ENCODE data around the gene ADAM15.

The ADAM15 gene

GRCh38 chr1:155076371-155076770 lies 25.3 kb downstream of the ADAM15 start:
- DNase-seq: peak; percentile 72

DNA sequence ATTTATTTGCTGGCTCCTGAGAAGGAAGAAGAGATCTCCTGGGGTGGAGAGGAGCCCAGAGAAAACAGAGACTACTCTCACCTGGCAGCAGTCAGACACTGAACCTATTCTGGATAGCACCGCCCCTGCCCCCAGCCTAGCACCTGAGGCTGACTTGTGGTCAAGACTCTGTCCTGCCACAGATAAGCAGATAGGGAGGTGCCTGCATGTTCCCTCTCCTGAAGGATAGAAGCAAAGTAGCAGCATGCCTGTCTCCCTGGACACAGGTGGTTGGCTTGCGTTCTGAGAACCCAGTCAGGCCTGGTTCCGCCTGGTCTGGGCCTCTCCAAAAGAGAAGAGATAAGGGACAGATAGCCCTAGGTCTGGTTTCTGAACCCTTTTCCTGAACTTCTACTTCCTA lies 26.2 kb downstream of the ADAM15 start:
- no peak for DNase-seq

GRCh38 chr1:155077758-155078445 lies 26.8 kb downstream of the ADAM15 start:
- no peak for DNase-seq

DNA sequence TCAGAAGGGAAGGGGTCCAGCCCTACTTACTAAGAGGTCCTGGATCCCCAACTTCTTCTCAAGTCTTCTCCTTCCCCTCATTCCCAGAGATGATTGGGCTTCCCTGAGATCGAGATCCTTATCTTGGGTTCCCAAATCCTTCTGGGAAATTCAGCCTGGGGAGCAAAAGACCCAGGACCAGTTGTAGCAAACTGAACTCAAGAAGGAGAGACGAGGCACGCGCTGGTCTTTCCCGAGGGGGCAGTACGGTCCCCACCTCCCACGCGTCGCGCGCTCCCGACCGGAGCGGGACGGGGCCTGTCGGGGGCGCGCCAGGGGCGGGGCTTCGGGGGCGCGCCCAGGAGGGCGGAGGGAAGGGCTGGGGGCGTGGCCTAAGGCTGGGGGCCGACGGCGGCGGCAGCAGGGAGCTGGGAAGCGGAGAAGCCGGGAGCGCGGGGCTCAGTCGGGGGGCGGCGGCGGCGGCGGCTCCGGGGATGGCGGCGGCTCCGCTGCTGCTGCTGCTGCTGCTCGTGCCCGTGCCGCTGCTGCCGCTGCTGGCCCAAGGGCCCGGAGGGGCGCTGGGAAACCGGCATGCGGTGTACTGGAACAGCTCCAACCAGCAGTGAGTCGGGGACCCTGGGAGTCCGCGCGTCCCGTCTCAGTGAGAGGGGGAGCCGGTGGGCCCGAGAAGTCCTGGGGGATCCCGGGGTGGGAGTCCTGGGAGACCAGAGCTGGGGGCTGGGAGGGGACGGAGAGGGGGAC lies 27.5 kb downstream of the ADAM15 start, which contains the start of gene EFNA3:
Gene EFNA3 (plus strand): TSS at position 369 of the 741 bp plus-strand sequence. CDS start 105 bp downstream, at position 474.
- DNase-seq: peak; percentile 67

DNA sequence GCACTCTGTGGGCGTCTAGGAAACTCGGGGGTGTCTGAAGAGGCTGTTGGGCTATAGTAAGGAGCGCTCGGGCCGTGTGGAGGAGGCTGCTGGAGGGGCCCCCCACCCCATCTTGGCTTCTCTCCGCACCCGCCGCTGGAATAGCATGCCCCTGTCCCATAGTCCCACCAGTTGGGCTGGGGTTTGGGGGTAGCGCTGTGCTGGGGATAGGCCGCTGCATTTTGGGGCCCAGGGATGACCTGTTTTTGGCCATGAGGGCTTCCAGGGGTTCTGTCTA lies 28.0 kb downstream of the ADAM15 start:
- no peak for DNase-seq

GRCh38 chr1:155079487-155080311 lies 28.6 kb downstream of the ADAM15 start:
- DNase-seq: no peak

GRCh38 chr1:155080312-155081228 lies 29.5 kb downstream of the ADAM15 start:
- peak; percentile 85 for DNase-seq

DNA sequence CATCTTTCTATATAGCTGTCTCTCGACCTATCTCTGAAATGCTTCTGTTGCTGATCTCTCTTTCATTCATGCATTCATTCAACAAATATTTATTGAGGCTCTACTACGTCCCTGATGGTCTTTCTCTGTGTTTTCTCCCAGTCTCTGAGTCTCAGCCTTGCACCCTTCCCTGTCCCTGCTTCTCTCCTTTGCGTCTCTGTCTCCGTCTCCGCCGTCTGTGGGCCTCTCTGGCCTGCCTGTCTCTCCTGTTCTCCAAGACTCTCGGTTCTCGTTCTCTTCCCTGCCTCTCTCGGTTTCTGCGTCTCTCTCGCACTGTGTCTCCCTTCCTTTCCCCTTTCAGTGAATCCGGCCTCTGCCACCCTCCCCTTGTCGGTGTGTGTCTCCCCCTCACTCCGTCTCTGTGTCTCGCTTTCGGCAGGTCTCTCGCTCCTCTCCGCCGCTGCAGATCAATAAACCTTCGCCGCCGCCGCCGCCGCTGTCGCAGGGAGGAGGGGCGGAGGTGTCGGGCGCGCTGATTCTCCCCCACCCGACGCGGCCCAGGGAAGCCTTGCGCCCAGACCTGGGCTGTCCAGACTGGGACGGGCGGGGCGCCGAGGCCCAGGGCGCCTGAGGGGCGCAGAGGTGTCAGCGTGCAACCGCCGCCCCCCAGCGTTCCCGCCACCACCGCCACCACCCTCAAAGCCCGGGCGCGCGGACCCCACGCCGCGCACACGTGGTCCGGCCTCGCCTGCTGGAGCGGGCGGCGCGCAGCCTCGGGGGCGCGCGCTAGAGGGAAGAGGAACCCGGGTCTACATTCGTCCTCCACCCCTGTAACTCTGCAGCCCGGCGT lies 30.6 kb downstream of the ADAM15 start:
- DNase-seq: no peak

GRCh38 chr1:155082301-155083051 lies 31.4 kb downstream of the ADAM15 start:
- no peak for DNase-seq

- no peak for DNase-seq
These were observed 32.0 kb downstream of the ADAM15 start for GRCh38 chr1:155083052-155083541.

DNA sequence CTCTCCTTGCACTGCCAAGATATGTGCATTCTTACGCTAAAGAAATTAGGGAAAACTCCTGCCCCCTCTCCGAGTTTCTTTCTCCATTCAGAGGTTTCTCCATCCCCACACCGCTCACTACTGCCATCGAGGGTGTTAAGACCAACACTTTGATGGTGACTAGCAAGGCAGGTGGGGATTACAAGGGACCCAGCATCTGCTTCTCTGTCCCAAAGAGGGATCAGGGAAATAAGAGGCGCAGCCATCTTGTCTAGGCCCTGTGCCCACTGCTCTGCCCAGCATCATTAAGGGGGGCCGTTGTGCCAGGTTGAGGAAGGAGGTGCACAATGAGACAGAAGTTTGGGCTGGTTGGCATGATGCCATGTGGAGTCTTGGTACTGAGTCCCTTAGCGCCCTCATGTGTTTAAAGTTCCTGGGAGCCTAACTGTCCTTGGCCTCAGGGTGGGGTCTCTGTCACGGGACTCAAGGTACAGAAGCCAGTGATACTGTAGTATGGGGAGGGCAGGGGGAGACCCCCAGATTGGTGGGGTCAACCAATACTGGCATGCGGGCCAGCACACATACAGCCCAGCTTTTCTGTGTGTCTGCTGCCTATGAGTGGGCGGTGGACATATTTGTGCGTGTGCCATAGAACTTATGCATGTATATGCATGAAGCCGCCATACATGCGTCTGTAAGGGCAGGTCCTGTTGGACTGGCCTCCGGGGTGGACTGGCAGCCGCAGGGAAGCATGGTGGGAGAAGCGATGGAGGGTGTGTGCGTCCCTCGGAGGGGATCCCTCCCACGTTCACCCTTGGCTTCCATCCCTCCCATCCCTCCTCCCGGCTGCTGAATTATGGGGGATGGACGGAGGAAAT lies 33.0 kb downstream of the ADAM15 start:
- DNase-seq: peak; percentile 40

DNA sequence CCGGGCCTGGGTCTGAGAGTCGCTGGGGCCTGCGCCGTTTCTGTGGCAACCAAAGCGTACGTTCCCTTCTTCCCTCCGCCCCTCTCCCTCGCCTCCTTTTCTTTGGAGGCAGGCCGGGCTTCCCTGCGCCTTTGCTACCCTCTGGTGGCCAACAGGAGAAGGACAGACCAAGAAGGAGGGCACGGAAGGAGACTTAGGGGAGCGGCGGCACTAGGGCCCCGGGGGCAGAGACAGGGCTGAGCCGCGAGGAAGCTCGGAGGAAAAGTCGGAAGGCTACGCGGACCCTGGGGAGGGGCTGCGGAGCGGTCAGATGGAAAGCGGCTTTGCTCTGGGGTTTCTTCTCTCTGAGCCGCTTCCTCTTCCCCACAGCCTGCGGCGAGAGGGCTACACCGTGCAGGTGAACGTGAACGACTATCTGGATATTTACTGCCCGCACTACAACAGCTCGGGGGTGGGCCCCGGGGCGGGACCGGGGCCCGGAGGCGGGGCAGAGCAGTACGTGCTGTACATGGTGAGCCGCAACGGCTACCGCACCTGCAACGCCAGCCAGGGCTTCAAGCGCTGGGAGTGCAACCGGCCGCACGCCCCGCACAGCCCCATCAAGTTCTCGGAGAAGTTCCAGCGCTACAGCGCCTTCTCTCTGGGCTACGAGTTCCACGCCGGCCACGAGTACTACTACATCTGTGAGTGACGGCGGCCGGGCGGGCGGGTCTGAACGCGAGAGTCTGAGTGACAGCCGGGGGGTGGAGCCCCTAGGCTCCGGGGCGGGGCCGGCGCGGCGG lies 33.8 kb downstream of the ADAM15 start:
- peak; percentile 93 for DNase-seq

DNA sequence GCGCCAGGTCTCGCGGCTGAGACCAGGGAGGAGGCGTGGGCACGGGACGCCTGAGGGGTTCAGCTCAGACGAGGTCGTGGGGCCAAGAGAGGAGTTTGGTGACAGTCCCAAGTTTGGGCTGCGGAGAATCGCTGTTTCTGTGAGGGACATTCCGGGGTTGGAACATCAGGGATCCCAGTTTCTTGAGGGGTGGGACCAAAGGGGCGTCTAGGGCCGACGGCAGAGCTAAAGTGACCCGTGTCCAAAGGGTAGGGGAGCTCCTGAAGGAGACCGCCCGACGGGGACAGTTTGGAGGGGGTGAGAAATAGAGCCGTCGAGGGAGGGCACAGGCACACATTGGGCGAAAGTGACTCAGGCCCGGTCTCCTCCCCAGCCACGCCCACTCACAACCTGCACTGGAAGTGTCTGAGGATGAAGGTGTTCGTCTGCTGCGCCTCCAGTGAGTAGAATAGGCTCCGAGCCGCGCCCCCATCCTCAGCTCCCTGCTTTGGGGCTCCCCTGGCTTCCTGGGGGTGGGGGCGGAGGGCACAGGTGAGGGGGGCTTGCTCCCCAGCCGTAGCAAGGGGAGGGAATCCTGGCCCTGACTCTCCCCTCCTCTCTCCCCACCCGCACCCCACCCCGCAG lies 34.5 kb downstream of the ADAM15 start:
- DNase-seq: no peak

DNA sequence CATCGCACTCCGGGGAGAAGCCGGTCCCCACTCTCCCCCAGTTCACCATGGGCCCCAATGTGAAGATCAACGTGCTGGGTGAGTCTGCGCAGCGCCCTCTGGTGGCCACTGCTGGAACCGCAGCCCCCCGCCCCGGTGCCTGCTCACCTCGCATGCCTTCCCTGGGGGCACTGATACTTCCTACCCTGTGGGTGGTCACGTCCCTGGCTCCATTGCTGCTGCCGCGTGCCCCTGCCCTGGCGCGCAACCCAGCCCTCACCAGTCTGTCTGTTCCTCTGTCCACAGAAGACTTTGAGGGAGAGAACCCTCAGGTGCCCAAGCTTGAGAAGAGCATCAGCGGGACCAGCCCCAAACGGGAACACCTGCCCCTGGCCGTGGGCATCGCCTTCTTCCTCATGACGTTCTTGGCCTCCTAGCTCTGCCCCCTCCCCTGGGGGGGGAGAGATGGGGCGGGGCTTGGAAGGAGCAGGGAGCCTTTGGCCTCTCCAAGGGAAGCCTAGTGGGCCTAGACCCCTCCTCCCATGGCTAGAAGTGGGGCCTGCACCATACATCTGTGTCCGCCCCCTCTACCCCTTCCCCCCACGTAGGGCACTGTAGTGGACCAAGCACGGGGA lies 35.1 kb downstream of the ADAM15 start:
- DNase-seq: peak; percentile 51

DNA sequence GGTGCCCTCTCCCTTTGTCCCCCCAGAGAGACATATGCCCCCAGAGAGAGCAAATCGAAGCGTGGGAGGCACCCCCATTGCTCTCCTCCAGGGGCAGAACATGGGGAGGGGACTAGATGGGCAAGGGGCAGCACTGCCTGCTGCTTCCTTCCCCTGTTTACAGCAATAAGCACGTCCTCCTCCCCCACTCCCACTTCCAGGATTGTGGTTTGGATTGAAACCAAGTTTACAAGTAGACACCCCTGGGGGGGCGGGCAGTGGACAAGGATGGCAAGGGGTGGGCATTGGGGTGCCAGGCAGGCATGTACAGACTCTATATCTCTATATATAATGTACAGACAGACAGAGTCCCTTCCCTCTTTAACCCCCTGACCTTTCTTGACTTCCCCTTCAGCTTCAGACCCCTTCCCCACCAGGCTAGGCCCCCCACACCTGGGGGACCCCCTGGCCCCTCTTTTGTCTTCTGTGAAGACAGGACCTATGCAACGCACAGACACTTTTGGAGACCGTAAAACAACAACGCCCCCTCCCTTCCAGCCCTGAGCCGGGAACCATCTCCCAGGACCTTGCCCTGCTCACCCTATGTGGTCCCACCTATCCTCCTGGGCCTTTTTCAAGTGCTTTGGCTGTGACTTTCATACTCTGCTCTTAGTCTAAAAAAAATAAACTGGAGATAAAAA lies 35.9 kb downstream of the ADAM15 start:
- no peak for DNase-seq

DNA sequence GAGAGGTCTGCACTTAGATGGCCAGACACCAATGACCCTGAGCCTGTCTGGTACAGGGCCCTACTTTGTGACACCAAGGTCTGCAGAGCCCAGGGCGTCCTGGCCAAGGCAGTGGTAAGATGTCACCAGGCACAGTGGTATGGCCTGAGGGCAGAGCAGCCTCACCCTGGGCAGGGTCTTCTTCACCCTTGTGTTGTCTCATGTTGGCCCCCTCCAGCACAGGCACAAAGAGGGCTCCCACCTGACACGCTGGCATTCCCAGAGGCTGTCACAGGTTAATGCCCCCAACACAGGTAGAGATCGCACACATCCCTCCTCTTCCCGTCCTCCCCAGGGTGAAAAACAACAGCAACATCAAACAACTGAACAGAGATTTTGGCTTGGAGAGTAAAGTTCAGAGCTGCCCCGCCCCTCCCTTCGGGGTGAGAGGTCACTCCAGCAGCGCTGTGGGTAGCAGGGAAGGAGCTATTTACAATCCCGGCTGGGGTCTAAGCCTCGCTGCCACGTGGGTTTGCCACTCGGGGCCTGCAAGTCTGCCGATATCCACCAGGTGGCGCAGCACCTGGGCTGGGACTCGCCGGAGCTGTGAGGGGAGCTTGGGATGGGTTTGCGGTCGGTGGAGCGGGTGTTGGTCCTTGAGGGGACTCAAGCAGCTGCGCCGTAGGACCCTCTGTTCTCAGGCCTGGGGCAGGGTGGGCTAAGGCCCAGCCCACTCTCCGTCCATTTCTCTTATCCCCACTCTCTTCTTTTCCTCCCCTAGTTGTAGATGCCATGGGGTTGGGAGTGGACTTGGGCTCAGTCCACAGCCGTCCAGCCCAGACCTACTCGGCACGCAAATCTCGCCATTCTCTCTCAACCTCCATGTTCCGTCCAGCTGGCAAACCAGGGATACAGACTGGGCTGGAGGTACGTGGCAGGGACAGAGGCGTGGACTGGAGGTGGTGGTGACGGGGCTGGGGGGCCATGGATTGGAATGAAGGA lies 40.2 kb downstream of the ADAM15 start:
- DNase-seq: peak; percentile 66

All from NCI-H1436 (cell line).